Measurements from ENCODE around the gene ASPHD1.

DNA sequence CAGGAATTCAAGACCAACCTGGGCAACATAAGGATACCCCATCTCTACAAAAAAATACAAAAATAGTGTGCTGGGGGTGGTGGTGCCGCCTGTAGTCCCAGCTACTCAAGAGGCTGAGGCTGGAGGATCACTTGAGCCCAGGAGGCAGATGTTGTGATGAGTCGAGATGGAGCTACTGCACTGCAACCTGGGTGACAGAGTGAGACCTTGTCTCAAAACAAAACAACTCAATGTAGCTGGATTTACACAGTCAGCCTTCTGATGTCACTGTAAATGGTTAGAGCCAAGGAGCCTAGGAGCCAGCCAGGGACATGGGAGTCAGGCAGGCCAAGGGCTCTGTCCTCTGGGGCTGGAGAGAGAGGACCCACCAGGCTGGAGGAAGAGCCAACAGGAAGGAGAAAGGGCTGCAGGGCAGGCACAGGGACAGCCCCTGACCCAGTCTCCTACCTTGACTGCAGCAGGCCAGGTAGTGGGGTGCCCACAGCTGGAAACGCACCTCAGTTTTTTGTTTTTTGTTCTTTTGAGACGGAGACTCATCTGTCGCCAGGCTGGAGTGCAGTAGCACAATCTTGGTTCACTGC lies 45.7 kb upstream of the ASPHD1 start:
- TF ChIP-seq POLR2AphosphoS5 (IDR thresholded peaks at IDR 0.05) (no peak), POLR2A (IDR thresholded peaks at IDR 0.05) (no peak)

Data from transverse colon (tissue), 3 donors.